AG10803 (cell line): ENCODE measurements around the gene CNGB1.
A peak's percentile ranks its signal among the peaks of the same experiment; 100 is the strongest.

Source experiments
- DNase-seq: peaks from one replicate; pipeline ENCODE4 v3.0.0; 2010; ENCODE audit warnings: low read depth
- H3K4me3 ChIP-seq: 2 replicates; pipeline ENCODE4 v1.5.1; 2011; ENCODE audit warnings: mild to moderate bottlenecking, low read length, control low read depth
- CTCF ChIP-seq: conservative IDR thresholded peaks from 2 replicates; pipeline ENCODE4 v1.5.1; 2011; ENCODE audit warnings: mild to moderate bottlenecking, low read length, control low read depth, inconsistent platforms

Gene CNGB1

GRCh38 chr16:57886427-57886826, 84.5 kb downstream of the CNGB1 start:
- TF ChIP-seq CTCF = no peak
- no peak overlapping the region for H3K4me3 ChIP-seq
- DNase-seq = no peak

GRCh38 chr16:57884655-57885133, 86.2 kb downstream of the CNGB1 start:
- DNase-seq = no peak
- TF ChIP-seq CTCF = no peak
- no peak overlapping the region for H3K4me3 ChIP-seq

GRCh38 chr16:57883953-57884654, 86.8 kb downstream of the CNGB1 start:
- no peak for TF ChIP-seq CTCF
- H3K4me3 ChIP-seq = no peak overlapping the region
- no peak for DNase-seq

GRCh38 chr16:57883480-57883879, 87.4 kb downstream of the CNGB1 start:
- no peak for DNase-seq
- no peak overlapping the region for H3K4me3 ChIP-seq
- no peak for TF ChIP-seq CTCF

- DNase-seq = peak; percentile 25
- H3K4me3 ChIP-seq = no peak overlapping the region
- TF ChIP-seq CTCF = no peak
These were observed 88.1 kb downstream of the CNGB1 start for GRCh38 chr16:57882792-57883191.

GRCh38 chr16:57882206-57882605, 88.7 kb downstream of the CNGB1 start:
- no peak for TF ChIP-seq CTCF
- no peak for DNase-seq
- H3K4me3 ChIP-seq = no peak overlapping the region

GRCh38 chr16:57878586-57878985, 92.3 kb downstream of the CNGB1 start:
- no peak for DNase-seq
- TF ChIP-seq CTCF = no peak
- no peak overlapping the region for H3K4me3 ChIP-seq
